Gastroesophageal sphincter (tissue), 3 donors: ENCODE data around the gene ALK.

ENCODE experiments used
- CTCF ChIP-seq, 4 experiments: fragments of 200-600 bp in 2 of 4; fragments of 450-650 bp in 2 of 4; sonication (generic) in 1 of 4; IDR thresholded peaks; one replicate each; pipeline ENCODE4 v1.5.1; 2017 to 2019; ENCODE audit warnings: antibody characterized with exemption in 4 of 4, mild to moderate bottlenecking in 2 of 4, moderate library complexity in 2 of 4
- EP300 ChIP-seq: sonication (generic); formaldehyde crosslinking; IDR thresholded peaks from one replicate; pipeline ENCODE4 v1.6.1; 2017; ENCODE audit warnings: antibody characterized with exemption, mild to moderate bottlenecking
- POLR2A ChIP-seq, 2 donors: fragments of 450-650 bp; IDR thresholded peaks; one replicate each; pipeline ENCODE4 v1.6.1; 2017; ENCODE audit warnings: antibody characterized with exemption in 2 of 2, mild to moderate bottlenecking in 2 of 2, moderate library complexity in 1 of 2
- POLR2AphosphoS5 ChIP-seq: sonication (generic); formaldehyde crosslinking; IDR thresholded peaks from one replicate; pipeline ENCODE4 v1.6.1; 2017; ENCODE audit warnings: antibody characterized with exemption

GRCh38 chr2:29255004-29255403 is 666.4 kb downstream of the ALK start:
- TF ChIP-seq CTCF (IDR thresholded peaks at IDR 0.05) (no peak), POLR2AphosphoS5 (no peak), POLR2A (IDR thresholded peaks at IDR 0.05) (no peak), EP300 (no peak)
